Right atrium auricular region (tissue), 2 donors: ENCODE results near the gene CASTOR1. TPM values are rescaled to one million over a fixed set of nuclear protein-coding genes. Genes with fewer than 3 reads are reported as not detected.

Experiments
- DNase-seq: peaks from one replicate; pipeline ENCODE4 v3.0.0-alpha.2; 2019; ENCODE audit warnings: low spot score
- H3K27ac ChIP-seq, 2 donors: fragments of 200-600 bp; sonication (generic); 1 replicate in 1 of 2; 2 replicates in 1 of 2; pipeline ENCODE4 v1.5.1; 2016 to 2019
- H3K27me3 ChIP-seq, 2 donors: fragments of 200-600 bp; sonication (generic); one replicate each; pipeline versions ENCODE4 v1.5.1 to v1.6.0; 2017 to 2019
- H3K36me3 ChIP-seq: fragments of 200-600 bp; sonication (generic); one replicate; pipeline ENCODE4 v1.5.1; 2016
- H3K4me1 ChIP-seq, 2 donors: fragments of 200-600 bp; sonication (generic); one replicate each; pipeline versions ENCODE4 v1.5.1 to v1.6.0; 2017 to 2019
- H3K4me3 ChIP-seq, 2 donors: fragments of 200-600 bp; sonication (generic); 1 replicate in 1 of 2; 2 replicates in 1 of 2; pipeline ENCODE4 v1.5.1; 2017 to 2019; ENCODE audit warnings: mild to moderate bottlenecking in 1 of 2, moderate library complexity in 1 of 2
- H3K9me3 ChIP-seq, 2 donors: fragments of 200-600 bp; sonication (generic); one replicate each; pipeline ENCODE4 v1.5.1; 2019
- total RNA-seq, 2 donors: library from RNA; depleted of rRNA; stranded (reverse); fragments of >200 nt; gene quantifications; one replicate each; pipeline ENCODE4 v1.1.0, GENCODE V29; 2016
- TF ChIP-seq, protein P1 (sequence below), 2 donors: fragments of 200-600 bp; sonication (generic); IDR thresholded peaks; one replicate each; pipeline ENCODE4 v1.5.1; 2019; ENCODE audit warnings: antibody characterized with exemption in 2 of 2

CASTOR1 gene
- total RNA-seq, 2 donors from 2014 or later = 8.1 to 12.5 TPM

DNA sequence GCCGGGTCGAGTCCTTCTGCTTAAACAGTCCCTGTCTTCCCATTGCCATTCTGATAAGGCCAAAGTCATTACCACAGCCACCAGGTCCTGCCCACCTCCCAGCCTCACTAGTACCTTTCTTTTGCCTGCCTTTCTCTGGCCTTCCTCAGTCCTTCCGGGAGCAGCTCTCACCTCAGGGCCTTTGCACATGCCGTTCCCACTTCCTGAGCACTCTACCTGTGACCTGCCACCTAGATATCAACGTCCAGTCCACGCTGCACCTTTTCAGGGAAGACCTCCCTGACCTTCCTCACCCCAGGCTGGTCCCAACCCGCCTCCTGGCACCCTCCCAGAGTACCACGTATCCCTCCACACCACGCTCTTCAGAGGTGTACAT, 14.9 kb downstream of the CASTOR1 start:
- Histone ChIP-seq H3K9me3 (no peaks in the 10 kb centered on the region), H3K27me3 (no peaks in the 10 kb centered on the region), H3K4me3 (no peak overlapping the region), H3K36me3 (no peaks in the 10 kb centered on the region), H3K4me1 (peaks cover 0 to 14% of the 10 kb centered on the region in 2 donors), H3K27ac (no peak overlapping the region)
- DNase-seq = no peak
- TF ChIP-seq, protein P1, sequence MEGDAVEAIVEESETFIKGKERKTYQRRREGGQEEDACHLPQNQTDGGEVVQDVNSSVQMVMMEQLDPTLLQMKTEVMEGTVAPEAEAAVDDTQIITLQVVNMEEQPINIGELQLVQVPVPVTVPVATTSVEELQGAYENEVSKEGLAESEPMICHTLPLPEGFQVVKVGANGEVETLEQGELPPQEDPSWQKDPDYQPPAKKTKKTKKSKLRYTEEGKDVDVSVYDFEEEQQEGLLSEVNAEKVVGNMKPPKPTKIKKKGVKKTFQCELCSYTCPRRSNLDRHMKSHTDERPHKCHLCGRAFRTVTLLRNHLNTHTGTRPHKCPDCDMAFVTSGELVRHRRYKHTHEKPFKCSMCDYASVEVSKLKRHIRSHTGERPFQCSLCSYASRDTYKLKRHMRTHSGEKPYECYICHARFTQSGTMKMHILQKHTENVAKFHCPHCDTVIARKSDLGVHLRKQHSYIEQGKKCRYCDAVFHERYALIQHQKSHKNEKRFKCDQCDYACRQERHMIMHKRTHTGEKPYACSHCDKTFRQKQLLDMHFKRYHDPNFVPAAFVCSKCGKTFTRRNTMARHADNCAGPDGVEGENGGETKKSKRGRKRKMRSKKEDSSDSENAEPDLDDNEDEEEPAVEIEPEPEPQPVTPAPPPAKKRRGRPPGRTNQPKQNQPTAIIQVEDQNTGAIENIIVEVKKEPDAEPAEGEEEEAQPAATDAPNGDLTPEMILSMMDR (IDR thresholded peaks at IDR 0.05) = no peak

DNA sequence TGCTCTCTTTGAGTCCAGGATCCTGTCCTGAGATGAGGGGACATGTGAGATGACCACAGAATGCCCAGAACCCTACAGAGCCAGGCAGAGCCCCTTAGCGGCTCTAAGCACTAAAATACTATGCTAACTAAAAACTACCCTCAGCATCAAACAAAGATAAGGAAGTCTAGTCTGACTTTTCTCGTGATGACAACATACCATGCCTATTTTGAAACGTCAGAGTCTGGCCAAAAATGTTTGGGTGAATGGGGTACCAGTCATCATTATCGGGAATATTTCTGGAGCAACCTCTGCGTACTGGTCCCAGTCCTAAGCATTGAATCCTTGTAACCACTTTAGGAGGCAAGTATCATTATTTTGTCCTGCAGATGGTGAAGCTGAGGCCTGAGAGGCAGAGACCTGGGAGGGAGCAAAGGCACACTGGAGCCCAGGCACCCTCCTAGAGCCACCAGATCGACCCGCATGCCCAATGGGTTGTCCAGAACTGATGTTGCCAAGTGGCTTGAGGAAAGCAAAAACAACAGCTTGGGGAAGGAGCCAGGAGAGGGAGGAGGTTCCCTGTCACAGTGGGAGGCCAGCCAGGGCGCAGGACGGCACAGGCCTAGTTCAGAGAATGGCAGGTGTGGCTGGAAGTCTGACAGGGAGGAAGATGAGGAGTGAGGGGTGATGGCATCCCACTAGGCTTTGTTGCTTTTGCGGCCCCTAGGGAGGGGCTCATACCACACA, 15.4 kb downstream of the CASTOR1 start:
- H3K36me3 ChIP-seq = no peaks in the 10 kb centered on the region
- peaks cover 0 to 14% of the 10 kb centered on the region in 2 donors for H3K4me1 ChIP-seq
- no peak overlapping the region for H3K27ac ChIP-seq
- H3K9me3 ChIP-seq = no peaks in the 10 kb centered on the region
- DNase-seq = no peak
- no peak overlapping the region for H3K4me3 ChIP-seq
- TF ChIP-seq, protein P1 (IDR thresholded peaks at IDR 0.05) = no peak
- no peaks in the 10 kb centered on the region for H3K27me3 ChIP-seq

DNA sequence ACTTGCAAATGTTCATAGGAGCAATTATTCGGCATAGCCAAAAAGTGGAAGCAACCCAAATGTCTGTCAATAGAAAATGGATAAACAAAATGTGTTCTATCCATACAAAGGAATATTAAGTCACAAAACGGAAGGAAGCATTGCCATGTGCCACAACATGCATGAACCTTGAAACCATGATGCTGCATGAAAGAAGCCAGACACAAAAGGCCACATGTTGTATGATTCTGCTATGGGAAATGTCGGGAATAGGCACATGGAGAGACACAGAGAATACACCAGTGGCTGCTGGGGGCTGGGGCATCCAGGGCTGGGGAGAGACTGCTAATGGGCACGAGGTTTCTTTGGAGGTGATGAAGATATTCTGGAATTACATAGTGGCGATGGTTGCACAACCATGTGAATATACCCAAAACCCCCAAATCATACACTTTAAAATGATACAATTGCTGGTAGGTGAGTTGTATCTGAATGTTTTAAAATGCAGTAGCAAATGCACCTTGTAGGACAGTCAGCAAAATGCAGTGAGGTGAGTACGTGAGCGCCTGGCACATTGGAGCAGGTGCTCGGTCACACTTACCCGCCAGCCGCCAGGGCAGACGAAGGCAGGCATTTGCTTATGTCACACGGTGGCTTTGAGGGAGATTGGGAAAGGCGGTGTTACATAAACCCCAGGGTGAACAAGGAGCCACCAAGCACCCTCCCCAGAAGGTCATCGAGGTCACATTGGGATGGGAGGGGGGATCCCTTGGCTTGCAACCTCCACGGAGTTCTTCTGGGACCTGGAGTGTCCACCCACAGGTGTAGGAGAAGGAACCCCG, 16.3 kb downstream of the CASTOR1 start:
- peaks cover 0 to 11% of the 10 kb centered on the region in 2 donors for H3K4me1 ChIP-seq
- H3K27ac ChIP-seq = no peak overlapping the region
- no peak for DNase-seq
- no peak overlapping the region for H3K4me3 ChIP-seq
- no peaks in the 10 kb centered on the region for H3K9me3 ChIP-seq
- TF ChIP-seq, protein P1 (IDR thresholded peaks at IDR 0.05) = no peak
- no peaks in the 10 kb centered on the region for H3K27me3 ChIP-seq
- H3K36me3 ChIP-seq = no peaks in the 10 kb centered on the region

DNA sequence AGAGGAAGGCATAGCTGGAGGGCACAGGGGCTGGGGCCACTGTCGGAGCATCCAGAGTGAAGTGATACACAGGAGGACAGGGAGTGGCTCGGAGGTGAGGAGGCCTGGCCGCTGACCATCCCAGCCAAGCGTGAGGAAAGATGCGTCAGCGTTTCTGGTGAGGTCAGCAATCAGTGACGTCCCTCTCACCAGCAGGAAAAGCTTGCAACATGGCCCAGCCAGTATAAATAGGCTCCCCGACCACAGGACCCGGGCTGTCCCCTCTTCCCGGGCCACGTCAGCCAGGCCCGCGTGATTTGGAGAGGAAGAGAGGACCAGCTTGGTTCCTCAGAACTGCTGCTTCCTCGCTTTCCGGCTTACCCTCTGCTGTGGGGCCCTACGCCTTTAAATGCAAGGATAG, 18.5 kb downstream of the CASTOR1 start:
- peak; percentile 80 for DNase-seq
- Histone ChIP-seq H3K27ac (peak overlapping the region in 1 of 2 donors; percentile 16), H3K4me1 (no peaks in the 10 kb centered on the region), H3K27me3 (no peaks in the 10 kb centered on the region), H3K9me3 (no peaks in the 10 kb centered on the region), H3K36me3 (no peaks in the 10 kb centered on the region), H3K4me3 (no peak overlapping the region)
- TF ChIP-seq, protein P1 (IDR thresholded peaks at IDR 0.05) = no peak

DNA sequence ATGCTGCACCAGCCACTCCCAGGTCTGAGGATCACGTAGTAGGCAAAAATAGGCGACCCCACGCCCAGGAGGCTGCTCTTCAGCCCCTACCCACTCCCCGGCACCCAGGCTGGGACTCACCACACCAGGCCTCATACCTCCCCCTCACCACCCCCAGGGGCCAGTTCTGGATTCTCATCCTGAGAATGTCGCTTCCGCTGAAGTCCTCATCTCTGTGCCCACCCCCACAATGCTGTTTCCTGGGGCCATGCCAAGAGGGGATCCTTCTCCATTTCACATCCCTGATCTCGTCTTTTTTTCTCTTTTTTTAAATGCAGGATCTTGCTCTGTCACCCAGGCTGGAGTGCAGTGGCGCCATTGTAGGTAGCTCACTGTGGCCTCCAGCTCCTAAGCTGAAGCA, 21.0 kb downstream of the CASTOR1 start:
- DNase-seq = no peak
- no peaks in the 10 kb centered on the region for H3K9me3 ChIP-seq
- no peak overlapping the region for H3K4me3 ChIP-seq
- no peaks in the 10 kb centered on the region for H3K27me3 ChIP-seq
- H3K27ac ChIP-seq = no peak overlapping the region
- TF ChIP-seq, protein P1 (IDR thresholded peaks at IDR 0.05) = no peak
- no peaks in the 10 kb centered on the region for H3K4me1 ChIP-seq
- H3K36me3 ChIP-seq = no peaks in the 10 kb centered on the region
